CD4-positive, alpha-beta T cell treated with Interleukin-2 at 100 ng/mL for 4 hours (primary cell): ENCODE data around the gene SLC10A6.

Experiments
- DNase-seq: peaks from one replicate; pipeline ENCODE4 v3.0.0-alpha.2; 2020; ENCODE audit warnings: low spot score

The SLC10A6 gene

DNA sequence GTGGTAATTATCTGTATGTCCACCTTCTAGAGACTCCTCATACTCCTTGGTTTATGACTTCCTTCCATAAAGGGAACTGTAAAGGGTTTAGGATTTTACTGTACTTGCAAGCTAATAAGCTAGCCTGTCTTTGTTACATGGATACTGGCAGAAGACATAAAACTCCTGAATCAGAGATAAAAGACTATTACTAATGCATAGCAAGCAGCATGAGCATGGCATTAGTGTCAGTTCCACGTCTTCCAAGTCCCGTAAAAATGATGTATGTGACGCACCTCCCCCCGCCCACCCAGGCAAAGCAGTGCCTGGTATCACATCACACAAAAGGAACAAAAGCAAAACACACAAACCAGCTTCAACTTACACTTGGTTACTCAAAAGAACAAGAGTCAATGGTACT, 71.0 kb downstream of the SLC10A6 start:
- no peak for DNase-seq

DNA sequence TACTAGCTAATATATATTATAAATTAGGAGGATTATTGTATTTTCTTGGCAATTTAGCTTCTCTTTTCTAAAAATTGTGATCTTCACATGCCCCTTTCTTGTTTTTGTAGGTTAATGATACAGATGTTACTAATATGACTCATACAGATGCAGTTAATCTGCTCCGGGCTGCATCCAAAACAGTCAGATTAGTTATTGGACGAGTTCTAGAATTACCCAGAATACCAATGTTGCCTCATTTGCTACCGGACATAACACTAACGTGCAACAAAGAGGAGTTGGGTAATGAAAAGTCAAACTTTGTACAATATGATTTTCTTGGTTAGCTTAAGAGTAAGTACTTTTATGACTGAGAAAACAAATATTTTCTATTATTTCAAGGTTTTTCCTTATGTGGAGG, 74.1 kb downstream of the SLC10A6 start:
- no peak for DNase-seq
